GM18505 (cell line): Measurements from ENCODE around the gene ZNF331.

ENCODE experiments used
- ATAC-seq: cut with Tn5 transposase; IDR thresholded peaks from one replicate; pipeline ENCODE4 v1.9.1; 2021; ENCODE audit not compliant: unreplicated experiment
- POLR2A ChIP-seq: IDR thresholded peaks from 4 replicates; pipeline ENCODE4 v1.6.1; 2011; ENCODE audit warnings: borderline replicate concordance; ENCODE audit not compliant: insufficient read depth, insufficient read length; ENCODE audit errors: extremely low read depth

Gene ZNF331

DNA sequence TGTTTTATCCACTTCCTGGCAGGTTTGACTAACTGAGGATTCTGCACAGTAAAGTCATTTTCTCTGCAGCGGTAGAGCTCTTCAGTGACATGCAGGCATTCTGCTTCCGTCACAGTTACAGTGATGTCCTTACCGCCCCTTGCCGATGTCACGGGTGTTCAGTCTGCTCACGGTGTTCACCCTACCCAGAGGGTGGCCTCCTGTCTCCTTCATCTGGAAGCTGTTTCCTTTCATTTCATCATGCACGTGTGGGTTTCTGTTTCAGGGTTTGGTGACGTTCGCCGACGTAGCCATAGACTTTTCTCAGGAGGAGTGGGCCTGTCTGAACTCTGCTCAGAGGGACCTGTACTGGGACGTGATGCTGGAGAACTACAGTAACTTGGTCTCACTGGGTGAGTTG, 33.4 kb downstream of the ZNF331 start:
- no peak for TF ChIP-seq POLR2A
- no peak for ATAC-seq

DNA sequence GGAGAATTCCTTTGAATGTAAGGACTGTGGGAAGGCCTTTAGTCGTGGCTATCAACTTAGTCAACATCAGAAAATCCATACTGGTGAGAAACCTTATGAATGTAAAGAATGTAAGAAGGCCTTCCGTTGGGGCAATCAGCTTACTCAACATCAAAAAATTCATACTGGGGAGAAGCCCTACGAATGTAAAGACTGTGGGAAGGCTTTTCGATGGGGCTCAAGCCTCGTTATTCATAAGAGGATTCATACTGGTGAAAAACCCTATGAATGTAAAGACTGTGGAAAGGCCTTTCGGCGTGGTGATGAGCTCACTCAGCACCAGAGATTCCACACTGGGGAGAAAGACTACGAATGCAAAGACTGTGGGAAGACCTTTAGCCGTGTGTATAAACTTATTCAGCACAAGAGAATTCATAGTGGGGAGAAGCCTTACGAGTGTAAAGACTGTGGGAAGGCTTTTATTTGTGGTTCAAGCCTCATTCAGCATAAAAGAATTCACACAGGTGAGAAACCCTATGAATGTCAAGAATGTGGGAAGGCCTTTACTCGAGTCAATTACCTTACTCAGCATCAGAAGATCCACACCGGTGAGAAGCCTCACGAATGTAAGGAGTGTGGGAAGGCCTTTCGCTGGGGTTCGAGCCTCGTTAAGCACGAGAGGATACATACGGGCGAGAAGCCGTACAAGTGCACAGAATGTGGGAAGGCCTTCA, 39.2 kb downstream of the ZNF331 start:
- TF ChIP-seq POLR2A, result no peak
- ATAC-seq, result no peak

DNA sequence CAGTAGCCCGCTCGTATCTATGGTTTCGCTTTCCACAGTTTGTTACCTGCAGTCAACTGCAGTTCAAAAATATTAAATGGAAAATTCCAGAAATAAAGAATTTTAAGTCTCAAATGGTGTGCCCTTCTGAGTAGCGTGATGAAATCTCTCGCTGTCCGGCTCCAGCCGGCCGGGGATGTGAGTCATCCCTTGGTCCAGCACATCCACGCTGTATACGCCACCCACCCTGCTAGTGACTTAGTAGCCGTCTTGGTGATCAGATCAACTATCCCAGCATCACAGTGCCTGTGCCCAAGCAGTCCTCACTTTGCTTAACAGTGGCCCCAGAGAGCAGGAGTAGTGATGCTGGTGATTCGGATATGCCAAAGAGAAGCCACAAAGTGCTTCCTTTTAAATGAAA, 40.0 kb downstream of the ZNF331 start:
- TF ChIP-seq POLR2A, result no peak
- no peak for ATAC-seq

DNA sequence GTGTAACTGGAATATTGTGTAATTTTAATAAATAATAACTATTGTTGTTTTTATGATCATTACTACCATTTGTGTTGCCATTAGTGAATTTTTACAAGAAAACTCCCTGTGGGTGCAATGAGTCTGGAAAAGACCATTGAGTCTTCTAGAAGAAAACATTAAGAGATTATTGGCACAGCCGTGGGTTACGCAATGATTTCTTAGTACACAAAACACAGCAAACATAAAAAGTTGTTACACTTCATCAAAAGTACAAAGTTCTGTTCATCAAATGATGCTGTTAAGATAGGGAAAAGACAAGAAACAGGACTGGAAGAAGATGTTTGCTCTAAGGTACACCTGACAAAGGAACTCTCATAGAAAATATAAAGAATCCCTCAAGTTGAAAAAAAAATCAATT, 41.6 kb downstream of the ZNF331 start:
- no peak for TF ChIP-seq POLR2A
- no peak for ATAC-seq

DNA sequence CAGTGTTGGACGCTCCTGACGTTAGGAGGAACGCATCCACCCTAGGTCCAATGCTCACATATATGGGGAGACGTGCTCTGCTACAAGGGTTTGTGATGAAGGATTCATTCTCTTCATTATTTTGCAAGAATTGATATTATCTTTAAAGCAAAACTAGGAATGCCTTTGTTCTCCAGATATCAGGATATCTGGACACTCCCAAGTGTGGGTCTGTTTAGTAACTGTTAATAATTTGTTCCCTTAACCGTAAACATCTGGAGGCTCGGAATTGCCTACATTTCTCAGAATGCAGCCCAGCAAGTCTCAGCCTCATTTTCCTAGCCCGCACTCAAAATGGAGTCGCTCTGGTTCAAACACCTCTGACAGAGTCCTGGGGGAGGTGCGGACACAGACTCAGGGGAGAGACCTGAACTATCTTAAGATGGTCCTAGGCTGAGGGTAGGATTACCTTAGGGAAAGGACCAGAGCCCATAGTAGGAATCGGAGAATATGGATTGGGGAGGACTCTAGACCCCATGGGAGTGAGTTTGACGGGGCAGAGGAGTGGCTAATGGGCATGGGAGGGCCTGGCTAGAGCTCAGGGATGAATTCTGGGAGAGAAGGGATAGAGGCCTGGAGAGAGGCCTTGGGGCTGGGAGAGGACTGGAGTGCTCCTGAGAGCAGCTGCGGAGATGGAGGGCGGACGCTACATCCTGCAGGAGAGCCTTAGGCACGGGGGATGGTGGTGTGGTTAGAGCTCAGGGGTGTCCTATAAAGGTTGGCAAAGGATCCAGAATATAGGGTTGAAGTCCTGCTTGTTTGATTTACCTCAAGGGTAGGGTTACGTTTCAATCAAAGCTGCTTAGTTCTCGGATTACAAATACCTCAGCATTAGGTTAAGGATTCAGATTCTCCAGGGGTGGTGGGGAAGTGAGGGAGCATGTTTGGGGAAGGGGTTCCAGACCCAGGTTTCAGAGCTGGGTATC, 43.2 kb downstream of the ZNF331 start:
- ATAC-seq, result no peak

DNA sequence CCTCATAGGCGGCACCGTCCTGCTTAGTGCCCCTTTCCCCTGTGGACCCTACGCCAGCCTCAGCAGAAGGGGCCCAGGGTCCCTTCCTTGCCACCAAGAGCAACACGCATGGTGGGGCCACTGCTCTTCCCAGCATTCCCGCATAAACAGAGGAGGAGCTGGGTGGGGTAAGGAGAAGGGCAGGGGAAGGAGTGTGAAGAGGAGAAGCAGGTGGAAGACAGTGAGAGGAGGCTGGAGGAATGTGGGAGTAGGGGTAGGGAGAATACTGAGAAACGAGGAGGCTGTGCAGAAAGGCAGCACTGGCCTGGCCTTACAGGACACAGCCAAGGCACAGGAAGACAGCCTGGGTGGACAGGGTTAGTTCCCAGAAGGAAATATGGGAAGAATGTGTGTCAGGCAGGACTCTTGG, 43.9 kb downstream of the ZNF331 start:
- no peak for TF ChIP-seq POLR2A
- ATAC-seq, result no peak

More for the DNA sequence above, 43.2 kb downstream of the ZNF331 start:
- no peak for TF ChIP-seq POLR2A

DNA sequence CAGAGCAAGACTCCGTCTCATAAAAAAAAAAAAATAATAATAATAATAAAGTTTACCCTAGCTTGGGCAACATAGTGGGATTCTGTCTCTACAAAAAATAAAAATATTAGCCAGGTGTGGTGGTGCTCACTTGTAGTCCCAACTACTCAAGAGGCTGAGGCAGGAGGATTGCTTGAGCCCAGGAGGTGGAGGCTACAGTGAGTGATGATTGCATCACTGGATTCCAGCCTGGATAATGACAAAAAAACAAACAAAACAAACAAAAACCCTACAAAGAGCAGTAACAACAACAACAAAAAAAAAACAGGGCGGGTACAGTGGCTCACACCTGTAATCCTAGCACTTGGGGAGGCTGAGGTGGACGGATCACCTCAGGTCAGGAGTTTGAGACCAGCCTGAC, 45.2 kb downstream of the ZNF331 start:
- no peak for TF ChIP-seq POLR2A

DNA sequence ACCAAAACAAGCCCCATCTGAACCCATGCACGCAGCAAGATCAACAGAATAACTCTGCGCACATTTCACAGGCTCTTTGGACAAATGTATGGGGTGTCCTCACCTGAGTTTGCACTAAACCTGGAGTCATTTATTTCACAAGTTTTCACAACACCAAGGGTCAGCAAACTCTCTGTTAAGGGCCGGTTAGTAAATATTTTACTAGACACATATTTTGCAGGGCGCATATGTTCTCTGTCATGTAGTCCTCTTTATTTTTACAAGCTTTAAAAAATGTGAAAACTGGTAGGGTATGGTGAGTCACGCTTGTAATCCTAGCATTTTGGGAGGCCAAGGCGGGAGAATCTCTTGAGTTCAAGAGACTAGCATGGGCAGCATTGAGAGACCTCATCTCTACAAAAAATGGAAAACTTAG, 48.3 kb downstream of the ZNF331 start:
- no peak for ATAC-seq
- TF ChIP-seq POLR2A, result no peak

More for the DNA sequence above, 45.2 kb downstream of the ZNF331 start:
- no peak for ATAC-seq

DNA sequence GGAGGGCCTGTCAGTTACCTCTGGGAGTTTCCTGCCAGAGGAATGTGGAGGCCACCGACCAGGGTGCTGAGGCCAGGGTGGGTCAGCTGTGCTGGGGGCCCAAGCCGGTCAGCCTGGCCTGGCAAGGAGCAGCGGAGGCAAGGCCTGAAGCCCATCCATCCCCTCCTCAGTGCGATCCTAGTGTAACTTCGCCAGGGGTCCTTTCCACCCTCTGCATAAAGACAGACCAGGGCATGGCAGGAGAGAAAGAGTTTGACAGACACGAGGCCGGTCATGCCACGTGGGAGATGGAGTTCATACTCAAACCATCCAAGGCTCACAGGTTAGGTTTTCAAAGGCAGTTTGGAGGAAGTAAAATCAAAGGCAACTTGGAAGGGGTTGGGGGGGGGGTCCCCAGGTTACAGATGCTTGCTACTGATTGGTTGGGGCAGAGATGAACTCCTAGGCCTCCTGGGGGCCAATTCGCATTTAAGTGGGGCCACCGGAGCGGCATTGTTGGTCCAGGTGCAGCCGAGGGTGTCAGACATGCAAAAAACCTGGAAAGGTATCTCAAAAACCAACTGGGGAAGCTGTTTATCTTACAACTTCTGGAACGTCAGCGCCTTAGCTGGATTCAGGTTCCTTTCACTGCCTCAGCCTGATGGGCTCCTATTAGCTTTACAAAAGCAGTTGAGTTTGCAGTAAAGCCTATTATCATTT, 57.0 kb downstream of the ZNF331 start:
- TF ChIP-seq POLR2A, result no peak
- ATAC-seq, result no peak

DNA sequence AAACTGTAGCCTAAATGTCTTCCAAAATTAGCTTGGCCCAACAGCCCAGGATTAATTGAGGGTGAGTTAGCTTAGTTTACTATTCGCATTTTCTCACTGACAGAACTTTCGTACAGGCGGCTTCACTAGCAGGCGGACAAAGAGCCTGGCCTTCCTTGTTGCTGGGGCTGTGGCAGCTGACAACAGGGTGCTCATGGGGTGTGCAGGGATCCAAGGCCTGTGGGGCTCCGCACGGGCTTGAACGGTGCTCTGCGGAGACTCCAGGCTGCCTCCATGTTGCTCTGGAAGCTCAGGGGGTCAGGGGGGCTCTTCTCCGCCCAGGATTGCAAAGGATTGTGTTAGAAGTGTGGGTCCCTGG, 57.5 kb downstream of the ZNF331 start:
- no peak for ATAC-seq
- no peak for TF ChIP-seq POLR2A

DNA sequence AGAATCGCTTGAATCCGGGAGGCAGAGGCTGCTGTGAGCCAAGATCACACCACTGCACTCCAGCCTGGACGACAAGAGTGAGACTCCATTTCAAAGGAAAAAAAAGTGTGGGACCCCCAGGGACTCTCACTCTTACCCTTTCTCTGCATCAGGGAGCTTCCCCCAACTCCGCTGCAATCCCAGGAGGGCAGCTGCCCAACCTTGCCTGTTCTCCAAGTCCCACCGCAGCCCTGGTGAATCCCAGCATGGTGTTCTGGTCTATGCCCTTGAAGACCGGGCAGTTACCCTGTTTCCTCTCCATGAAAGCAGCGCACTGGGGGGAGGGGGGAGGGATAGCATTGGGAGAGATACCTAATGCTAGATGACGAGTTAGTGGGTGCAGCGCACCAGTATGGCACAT, 58.1 kb downstream of the ZNF331 start:
- no peak for ATAC-seq
- no peak for TF ChIP-seq POLR2A

DNA sequence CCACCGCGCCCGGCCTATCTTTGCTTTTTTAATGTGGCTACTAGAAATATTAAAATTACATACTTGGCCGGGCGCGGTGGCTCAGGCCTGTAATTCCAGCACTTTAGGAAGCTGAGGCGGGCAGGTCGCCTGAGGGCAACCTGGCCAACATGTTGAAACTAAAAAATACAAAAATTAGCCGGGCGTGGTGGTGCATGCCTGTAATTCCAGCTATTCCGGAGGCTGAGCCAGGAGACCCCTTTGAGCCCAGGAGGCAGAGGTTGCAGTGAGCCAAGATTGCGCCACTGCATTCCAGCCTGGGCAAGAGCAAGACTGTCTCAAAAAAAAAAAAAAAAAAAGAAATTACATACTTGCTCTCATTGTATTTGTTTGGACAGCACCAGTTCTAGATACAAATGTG, 59.1 kb downstream of the ZNF331 start:
- TF ChIP-seq POLR2A, result no peak
- no peak for ATAC-seq

DNA sequence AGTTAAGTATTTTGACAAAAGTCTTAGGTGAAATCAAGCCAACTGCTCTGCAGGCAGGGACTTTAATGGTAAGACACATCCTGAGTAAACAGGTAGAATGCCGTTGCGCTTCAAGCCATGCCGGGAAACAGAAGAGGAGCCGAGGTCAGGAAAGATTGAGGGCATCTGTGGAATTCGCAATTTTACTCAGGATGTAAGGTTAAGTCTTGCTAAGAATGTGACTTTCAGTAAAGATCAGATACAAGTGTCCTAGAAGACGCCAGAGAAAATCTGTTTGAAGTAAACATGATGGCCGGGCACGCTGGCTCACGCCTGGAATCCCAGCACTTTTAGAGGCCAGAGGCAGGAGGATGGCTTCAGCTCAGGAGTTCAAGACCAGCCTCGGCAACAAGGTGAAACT, 60.4 kb downstream of the ZNF331 start:
- no peak for ATAC-seq
- no peak for TF ChIP-seq POLR2A
